GM10248 (cell line): Measurements from ENCODE around the gene APMAP.
"Not testable (repeated sequence)": the region's sequence is repeated elsewhere in the genome, so short reads cannot be mapped to it uniquely, and the experiment has no call there.

ENCODE experiments used
- CTCF ChIA-PET: fragments of 300-600 bp; sonication (Branson Sonifier 250); formaldehyde crosslinking; extraction: SDS; loops from one replicate; lab custom pipeline; 2021; ENCODE audit warnings: antibody characterized with exemption; lab: Yijun Ruan, JAX
- POLR2A ChIA-PET: fragments of 350-650 bp; sonication (Branson Sonifier 250); formaldehyde crosslinking; extraction: SDS; loops from one replicate; lab custom pipeline; 2020; ENCODE audit warnings: antibody characterized with exemption; lab: Yijun Ruan, JAX
- DNase-seq: peaks from one replicate; pipeline ENCODE4 v3.0.0; 2012; ENCODE audit errors: extremely low spot score
- CTCF ChIP-seq: IDR thresholded peaks from 2 replicates; pipeline ENCODE4 v1.5.1; 2012; ENCODE audit warnings: mild to moderate bottlenecking, low read depth; ENCODE audit errors: extremely low read depth, missing control alignments, control extremely low read depth

APMAP gene

GRCh38 chr20:24934101-24934661 is 58.4 kb downstream of the APMAP start:
- no peak for TF ChIP-seq CTCF
- CTCF ChIA-PET: interaction anchor here (0.8 kb wide), 1 partner anchor 15 kb away, joined by 3 read pairs; no protein-coding TSS in a partner anchor
- POLR2A ChIA-PET: no interaction called here
- no peak for DNase-seq

DNA sequence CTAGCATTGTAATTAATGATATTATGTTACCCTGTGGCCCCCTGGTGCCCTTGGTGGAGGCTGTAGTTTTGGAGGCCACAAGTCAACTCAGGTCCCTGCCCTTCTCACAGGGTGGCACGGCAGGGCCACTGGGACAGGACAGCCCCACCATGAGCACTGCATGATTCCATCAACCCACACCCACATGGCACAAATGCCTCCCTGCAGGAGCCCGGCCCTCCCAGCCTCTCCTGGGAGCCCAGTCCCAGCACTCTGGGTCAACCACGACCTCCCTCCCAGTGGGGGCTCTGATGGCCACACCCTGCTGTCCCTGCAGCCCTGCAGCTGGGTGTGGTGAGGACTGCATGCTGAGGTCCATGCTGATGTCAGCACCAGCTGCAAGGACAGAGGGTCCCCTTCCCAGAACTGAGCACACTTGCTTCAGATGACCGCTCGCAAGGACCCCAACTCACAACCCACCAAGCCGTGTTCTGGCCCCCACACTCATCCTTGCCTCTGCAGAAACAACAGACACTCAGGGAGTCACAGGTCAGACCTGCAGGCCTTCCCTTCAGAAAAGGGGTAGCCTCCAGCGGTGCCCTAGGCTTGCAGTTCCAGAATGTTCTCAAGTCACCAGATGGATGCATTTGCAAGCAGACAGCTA is 59.2 kb downstream of the APMAP start:
- TF ChIP-seq CTCF: no peak
- ChIA-PET CTCF (interaction anchor here (1.4 kb wide), 1 partner anchor 14 kb away, joined by 3 read pairs; no protein-coding TSS in a partner anchor), POLR2A (no interaction called here)
- no peak for DNase-seq

DNA sequence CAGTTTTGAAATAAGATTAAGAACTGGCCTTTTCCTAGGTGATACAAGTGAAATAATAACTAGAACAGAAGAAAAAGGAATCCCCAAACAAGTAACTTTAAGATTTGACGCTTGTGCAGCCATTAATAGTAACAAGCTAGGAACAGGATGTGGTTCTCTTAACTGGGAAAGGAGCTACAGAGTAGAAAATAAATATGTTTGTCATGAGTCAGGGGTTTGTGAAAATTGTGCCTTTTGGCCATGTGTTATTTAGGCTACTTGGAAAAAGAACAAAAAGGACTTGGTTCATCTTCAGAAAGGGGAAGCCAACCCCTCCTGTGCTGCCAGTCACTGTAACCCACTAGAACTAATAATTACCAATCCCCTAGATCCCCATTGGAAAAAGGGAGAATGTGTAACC is 60.7 kb downstream of the APMAP start:
- POLR2A ChIA-PET, DNase-seq: not testable (repeated sequence)
- CTCF ChIA-PET: interaction anchor here (0.8 to 2.5 kb wide), 7 partner anchors 9 to 223 kb away, joined by 3 to 10 read pairs (median 4); no protein-coding TSS in a partner anchor

- POLR2A ChIA-PET, DNase-seq: not testable (repeated sequence)
- CTCF ChIA-PET: interaction anchor here (0.9 to 2.5 kb wide), 23 partner anchors 10 to 222 kb away, joined by 3 to 10 read pairs (median 4); partner anchors contain the start of gene CST7
- peak; percentile 41 for TF ChIP-seq CTCF
Observed at GRCh38 chr20:24930724-24931688, 61.5 kb downstream of the APMAP start.

GRCh38 chr20:24929867-24930723 is 62.5 kb downstream of the APMAP start:
- CTCF ChIA-PET: interaction anchor here (0.9 to 2.5 kb wide), 17 partner anchors 9 to 173 kb away, joined by 3 to 10 read pairs (median 4); partner anchors contain the start of gene CST7
- TF ChIP-seq CTCF: peak; percentile 30
- POLR2A ChIA-PET, DNase-seq: not testable (repeated sequence)

- CTCF ChIA-PET, DNase-seq, POLR2A ChIA-PET: not testable (repeated sequence)
Observed at GRCh38 chr20:24929259-24929658, 63.3 kb downstream of the APMAP start.

DNA sequence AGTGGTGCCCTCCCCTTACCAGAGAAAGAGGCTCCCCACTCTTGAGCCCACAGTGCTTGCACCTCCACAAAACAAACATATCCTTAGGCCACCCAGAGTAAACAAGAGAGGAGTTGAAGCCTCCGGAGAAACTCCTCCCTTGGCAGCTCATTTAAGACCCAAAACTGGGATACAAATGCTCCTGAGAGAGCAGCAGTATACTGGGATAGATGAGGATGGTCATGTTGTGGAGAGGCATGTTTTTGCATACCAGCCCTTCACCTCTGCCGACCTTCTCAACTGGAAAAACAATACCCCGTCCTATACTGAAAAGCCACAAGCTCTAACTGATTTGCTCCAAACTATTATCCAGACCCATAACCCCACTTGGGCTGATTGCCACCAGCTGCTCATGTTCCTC is 71.8 kb downstream of the APMAP start:
- DNase-seq, POLR2A ChIA-PET: not testable (repeated sequence)
- CTCF ChIA-PET: interaction anchor here (1.2 to 2.3 kb wide), 2 partner anchors 10 to 137 kb away, joined by 3 to 10 read pairs; no protein-coding TSS in a partner anchor

- CTCF ChIA-PET: interaction anchor here (1.0 to 2.6 kb wide), 7 partner anchors 11 to 1031 kb away, joined by 3 to 15 read pairs (median 5); no protein-coding TSS in a partner anchor
- POLR2A ChIA-PET, DNase-seq: not testable (repeated sequence)
Observed at GRCh38 chr20:24919665-24920064, 72.9 kb downstream of the APMAP start.
